Dedifferentiated amniotic fluid mesenchymal stem cell (primary cell): ENCODE data around the gene FAM78A.
"Not testable (repeated sequence)": the region's sequence is repeated elsewhere in the genome, so short reads cannot be mapped to it uniquely, and the experiment has no call there.

Source experiments
- DNase-seq: peaks from one replicate; pipeline ENCODE4 v3.0.0-alpha.2; 2016; ENCODE audit errors: extremely low spot score

The FAM78A gene

GRCh38 chr9:131264231-131264630 lies 12.1 kb downstream of the FAM78A start:
- no peak for DNase-seq

DNA sequence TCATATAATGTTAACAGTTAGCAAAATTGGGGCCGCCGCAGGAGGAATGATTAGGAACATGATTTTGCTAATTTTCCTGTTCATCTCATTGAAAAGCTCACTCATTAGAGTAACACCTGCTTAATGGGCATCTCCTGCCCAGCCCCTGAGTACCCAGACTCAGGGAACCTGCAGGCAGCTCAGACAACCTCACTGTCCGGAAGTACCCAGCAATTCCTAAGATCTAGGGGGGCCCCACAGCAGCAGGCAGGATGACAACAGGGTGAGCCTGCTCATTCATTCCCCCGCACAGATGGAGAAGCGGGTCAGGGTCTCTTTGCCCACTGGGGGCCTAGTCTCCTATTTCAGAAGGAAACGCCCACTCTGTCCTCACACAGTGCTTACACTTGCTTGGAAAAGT lies 12.6 kb downstream of the FAM78A start:
- no peak for DNase-seq

GRCh38 chr9:131263033-131263343 lies 13.3 kb downstream of the FAM78A start:
- not testable (repeated sequence) for DNase-seq

DNA sequence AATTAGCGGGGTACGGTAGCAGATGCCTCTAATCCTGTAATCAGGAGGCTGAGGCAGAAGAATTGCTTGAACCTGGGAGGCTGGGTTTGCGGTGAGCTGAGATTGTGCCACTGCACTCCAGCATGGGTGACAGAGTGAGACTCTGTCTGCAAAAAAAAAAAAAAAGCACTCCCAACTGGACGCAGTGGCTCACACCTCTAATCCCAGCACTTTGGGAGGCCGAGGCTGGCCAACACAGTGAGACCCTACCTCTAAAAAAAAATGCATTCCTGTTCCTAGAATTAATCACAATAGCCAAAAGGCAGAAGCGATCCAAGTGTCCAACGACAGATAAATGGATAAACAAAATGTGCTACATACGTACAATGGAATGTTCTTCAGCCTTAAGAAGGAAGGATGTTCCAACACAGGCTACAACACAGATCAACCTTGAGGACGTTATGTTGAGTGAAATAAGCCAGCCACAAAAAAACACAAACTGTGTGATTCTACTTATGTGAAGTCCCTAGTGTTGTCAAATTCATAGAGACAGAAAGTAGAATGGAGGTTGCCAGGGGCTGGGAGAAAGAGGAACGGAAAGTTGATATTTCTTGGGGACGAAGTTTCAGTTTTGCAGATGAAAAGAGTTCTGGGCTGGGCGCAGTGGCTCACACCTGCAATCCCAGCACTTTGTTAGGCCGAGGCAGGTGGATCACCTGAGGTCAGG lies 13.8 kb downstream of the FAM78A start:
- no peak for DNase-seq

DNA sequence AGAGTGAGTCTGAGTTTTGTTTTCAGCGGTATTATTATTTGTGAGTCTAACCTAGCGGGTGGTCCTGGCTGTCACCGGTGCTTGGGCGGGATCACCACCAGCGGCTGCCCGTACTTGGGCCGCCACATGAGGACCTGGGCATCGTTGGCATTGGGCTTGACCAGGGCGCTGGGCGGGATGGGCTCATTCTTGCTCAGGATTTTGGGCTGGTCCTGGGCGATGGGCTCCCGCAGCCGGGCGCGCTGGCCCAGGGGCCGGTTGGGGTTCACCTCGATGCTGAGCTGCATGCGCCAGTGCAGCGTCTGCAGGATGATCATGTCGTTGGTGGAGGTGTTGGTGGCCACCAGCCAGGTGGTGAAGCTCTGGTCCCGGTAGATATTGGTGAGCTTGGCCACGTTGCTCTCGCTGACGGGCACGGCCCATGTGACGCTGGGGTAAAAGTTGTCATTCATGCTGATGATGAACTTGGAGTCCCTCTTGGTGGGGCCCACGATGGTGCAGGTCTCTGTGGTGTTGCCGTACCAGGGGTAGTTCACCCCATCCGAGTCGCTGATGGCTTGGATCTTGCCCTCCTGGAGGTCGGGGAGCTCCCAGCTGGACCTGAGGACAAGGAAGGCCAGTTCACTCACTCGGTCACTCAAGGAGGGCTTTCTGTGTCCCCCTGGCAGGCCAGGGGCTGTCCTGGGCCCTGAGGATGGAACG lies 15.4 kb downstream of the FAM78A start:
- no peak for DNase-seq

GRCh38 chr9:131259916-131260597 lies 16.3 kb downstream of the FAM78A start:
- DNase-seq: no peak

DNA sequence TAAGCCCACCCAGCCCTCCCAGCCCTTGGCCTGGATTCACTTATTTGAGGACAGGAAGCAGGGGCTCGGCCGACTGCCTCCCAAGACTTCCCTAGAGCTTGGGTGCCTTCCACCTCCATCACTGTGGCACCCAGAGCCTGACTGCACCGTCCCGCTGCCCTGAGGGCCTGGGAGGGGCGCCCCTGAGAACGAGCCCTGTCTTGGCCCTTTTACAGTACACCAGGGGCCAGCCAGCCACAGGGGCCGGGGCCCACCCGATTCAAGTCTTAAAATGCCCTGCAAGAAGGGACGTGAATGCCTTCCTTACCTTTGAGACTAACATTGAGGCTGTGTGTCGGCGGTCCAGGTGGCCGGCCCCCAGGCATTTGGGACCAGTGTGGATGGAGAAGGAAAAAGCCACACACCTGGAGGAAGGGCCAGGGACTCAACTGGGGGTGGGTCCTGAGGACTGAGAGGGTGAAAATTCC lies 16.8 kb downstream of the FAM78A start:
- no peak for DNase-seq

GRCh38 chr9:131258698-131259431 lies 17.4 kb downstream of the FAM78A start:
- no peak for DNase-seq

- no peak for DNase-seq
Observed at GRCh38 chr9:131258186-131258585, 18.1 kb downstream of the FAM78A start.

- no peak for DNase-seq
Observed at GRCh38 chr9:131257266-131258025, 18.9 kb downstream of the FAM78A start.

DNA sequence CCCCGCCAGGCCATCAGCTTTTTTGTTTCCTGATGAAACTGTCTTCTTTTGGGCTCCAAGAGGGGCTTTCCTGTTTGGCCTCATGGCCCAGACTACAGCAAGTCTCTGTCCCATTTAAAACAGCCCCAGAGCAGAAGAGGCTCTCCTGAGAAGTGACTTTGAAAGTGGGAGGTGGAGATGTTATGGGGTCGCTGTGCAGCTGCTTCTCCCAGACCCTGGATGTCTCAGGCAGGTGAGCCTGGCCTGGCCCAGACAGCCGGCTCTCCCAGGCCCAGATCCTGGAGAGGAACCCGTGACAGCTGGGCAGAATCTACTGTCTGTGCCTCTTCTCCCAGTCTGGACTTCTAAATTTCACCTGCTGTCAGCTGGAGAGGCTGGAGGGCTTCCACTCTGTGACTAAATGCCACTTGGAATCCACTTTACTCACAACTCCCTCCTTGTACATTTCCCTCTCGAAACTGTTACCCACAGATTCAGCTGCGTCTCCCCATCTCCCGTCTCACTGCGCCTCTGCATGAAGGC lies 20.6 kb downstream of the FAM78A start:
- DNase-seq: no peak

DNA sequence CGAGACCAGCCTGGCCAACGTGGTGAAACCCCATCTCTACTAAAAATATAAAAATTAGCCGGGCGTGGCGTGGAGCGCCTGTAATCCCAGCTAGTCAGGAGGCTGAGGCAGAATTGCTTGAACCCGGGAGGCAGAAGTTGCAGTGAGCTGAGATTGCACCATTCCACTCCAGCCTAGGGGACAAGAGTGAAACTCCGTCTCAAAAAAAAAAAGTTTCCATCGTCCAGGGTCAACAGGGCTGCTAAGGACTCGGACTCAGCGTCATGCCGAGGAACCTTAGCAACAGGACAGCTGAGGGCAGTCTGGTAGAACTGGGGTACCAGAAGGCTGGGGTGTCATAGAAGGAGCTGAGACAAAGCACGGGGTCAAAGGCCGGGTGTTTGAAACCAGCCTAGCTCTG lies 21.7 kb downstream of the FAM78A start:
- DNase-seq: no peak

GRCh38 chr9:131253891-131254491 lies 22.3 kb downstream of the FAM78A start:
- DNase-seq: no peak

DNA sequence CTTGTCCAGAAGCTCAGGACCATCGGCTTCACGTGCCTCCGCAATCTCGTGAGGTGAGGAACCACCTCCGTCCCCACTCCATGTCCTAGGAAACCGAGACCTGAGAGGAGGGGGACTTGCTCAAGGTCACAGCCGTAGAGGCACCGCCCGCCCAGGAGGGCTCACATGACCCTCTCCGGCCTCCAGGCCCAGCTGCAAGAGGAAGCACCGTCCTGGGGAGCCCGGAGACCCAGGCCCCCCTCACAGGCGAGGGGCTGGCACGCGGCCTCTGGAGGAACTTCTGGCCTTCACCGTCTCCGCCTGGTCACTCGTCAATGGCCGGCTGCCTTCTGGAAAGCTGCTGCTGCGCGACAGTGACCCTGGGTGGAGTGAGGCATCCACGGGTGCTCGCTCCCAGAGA lies 24.2 kb downstream of the FAM78A start:
- no peak for DNase-seq

GRCh38 chr9:131246618-131247017 lies 29.7 kb downstream of the FAM78A start:
- DNase-seq: no peak

GRCh38 chr9:131244331-131244730 lies 32.0 kb downstream of the FAM78A start:
- DNase-seq: not testable (repeated sequence)

DNA sequence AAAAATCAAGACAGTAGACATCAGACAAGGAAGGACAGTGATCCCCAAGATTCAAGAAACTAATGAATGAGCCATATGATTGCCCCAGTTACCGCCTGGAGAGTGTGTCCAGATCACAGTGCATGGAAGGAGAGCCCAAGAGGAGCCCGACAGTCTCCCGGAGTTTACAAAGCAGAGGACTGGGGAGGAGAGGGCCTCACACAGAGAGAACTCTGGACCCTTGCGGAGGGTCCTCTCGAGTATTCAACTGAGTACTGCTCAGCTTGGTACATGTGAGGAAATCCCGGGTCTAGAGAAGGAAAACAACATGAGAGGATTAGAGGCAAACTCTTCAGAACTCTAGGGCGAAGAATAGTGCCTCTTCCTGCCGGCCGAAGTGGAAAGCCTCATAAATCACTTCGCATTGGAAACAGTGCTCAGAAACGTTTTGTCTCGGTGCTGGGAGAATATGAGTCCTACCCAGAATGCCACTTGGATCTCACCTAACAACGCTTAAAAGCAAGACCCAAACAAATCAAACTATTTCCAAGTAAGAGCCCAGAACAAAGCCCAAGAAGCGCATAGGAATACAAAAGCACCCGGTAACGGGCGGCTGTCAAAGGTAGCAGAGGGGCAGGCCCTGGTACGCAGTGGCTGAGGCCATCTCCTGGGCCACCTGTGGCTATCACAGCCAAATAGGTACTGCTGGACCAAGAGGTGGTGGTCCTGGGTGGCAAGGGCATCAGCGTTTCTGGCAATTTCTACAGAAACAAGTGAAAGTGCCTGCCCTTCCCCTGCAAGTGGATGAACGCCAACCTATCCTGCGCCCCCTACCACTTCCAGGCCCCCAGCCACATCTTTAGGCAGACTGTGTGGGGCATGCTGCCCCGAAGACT lies 36.0 kb downstream of the FAM78A start:
- DNase-seq: no peak

- no peak for DNase-seq
Observed at GRCh38 chr9:131239161-131239975, 36.9 kb downstream of the FAM78A start.

DNA sequence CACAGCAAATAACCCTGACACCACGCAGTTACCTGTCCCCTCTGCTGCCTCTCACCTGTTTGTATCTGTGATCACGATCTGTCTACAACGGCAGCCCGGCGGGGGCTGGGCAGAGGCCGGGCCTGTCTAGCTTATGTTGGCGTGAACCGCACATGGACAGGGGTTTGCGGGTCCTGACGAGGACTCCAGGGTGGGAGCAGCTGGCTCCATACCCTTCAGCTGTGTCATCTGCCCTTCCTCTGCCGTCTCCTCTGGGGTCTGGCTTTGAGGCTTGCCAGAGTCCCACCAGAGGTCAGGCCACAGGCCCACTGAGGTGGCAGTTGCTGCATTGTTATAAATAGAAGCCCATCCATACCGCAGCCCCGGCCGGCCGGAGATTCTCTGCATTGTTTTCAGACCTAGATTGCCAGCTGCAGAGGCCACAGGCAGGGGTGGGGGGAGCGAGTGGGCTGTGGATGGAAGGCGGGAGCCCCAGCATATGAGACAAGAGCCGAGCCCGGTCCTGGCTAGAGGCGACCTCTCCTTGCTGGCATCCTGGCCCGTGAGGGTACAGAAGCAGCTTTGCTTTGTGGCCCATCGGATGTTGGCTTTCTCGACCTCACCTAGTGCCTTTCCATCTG lies 37.8 kb downstream of the FAM78A start:
- no peak for DNase-seq
